GM23248 (cell line): Measurements from ENCODE around the gene LRP1. TPM values are rescaled to one million over a fixed set of nuclear protein-coding genes. Genes with fewer than 3 reads are reported as not detected.

Experiments used
- DNase-seq: peaks from one replicate; pipeline ENCODE4 v3.0.0-alpha.2; 2015
- H2AFZ ChIP-seq: fragments of 200-600 bp; sonication (generic); 2 replicates; pipeline ENCODE4 v1.6.1; 2016; ENCODE audit warnings: antibody characterized with exemption
- H3F3A ChIP-seq: fragments of 200-600 bp; sonication (generic); 2 replicates; pipeline ENCODE4 v1.6.1; 2016; ENCODE audit warnings: mild to moderate bottlenecking, antibody characterized with exemption, mixed run types; ENCODE audit not compliant: insufficient read depth
- H3K27ac ChIP-seq: fragments of 200-600 bp; sonication (generic); 2 replicates; pipeline ENCODE4 v1.5.1; 2016; ENCODE audit warnings: mild to moderate bottlenecking
- H3K27me3 ChIP-seq: fragments of 200-600 bp; sonication (generic); replicated peaks from 2 replicates; pipeline ENCODE4 v1.6.1; 2016; ENCODE audit warnings: mild to moderate bottlenecking; ENCODE audit not compliant: insufficient read depth
- H3K36me3 ChIP-seq: fragments of 200-600 bp; sonication (generic); 2 replicates; pipeline ENCODE4 v1.6.1; 2016; ENCODE audit warnings: low read depth, mild to moderate bottlenecking
- H3K4me1 ChIP-seq: fragments of 200-600 bp; sonication (generic); 2 replicates; pipeline ENCODE4 v1.6.1; 2016; ENCODE audit warnings: mild to moderate bottlenecking; ENCODE audit not compliant: insufficient read depth
- H3K4me2 ChIP-seq: fragments of 200-600 bp; sonication (generic); one replicate; pipeline ENCODE4 v1.6.1; 2016; ENCODE audit warnings: mild to moderate bottlenecking; ENCODE audit not compliant: unreplicated experiment
- H3K4me3 ChIP-seq: fragments of 200-600 bp; sonication (generic); 2 replicates; pipeline ENCODE4 v1.5.1; 2016; ENCODE audit warnings: mild to moderate bottlenecking
- H3K79me2 ChIP-seq: fragments of 200-600 bp; sonication (generic); 2 replicates; pipeline ENCODE4 v1.6.1; 2016; ENCODE audit warnings: mild to moderate bottlenecking; ENCODE audit not compliant: insufficient read depth
- H3K9ac ChIP-seq: fragments of 200-600 bp; sonication (generic); 2 replicates; pipeline ENCODE4 v1.6.1; 2016; ENCODE audit warnings: mild to moderate bottlenecking
- H3K9me2 ChIP-seq: fragments of 200-600 bp; sonication (generic); 2 replicates; pipeline ENCODE4 v1.6.1; 2016; ENCODE audit warnings: mixed run types, mild to moderate bottlenecking, moderate library complexity; ENCODE audit not compliant: insufficient read depth
- H3K9me3 ChIP-seq: fragments of 200-600 bp; sonication (generic); one replicate; pipeline ENCODE4 v1.6.1; 2017; ENCODE audit warnings: low read depth
- H4K20me1 ChIP-seq: fragments of 200-600 bp; sonication (generic); 2 replicates; pipeline ENCODE4 v1.6.0; 2016; ENCODE audit not compliant: insufficient read depth
- EZH2 ChIP-seq: fragments of 200-600 bp; sonication (generic); IDR thresholded peaks from 2 replicates; pipeline ENCODE4 v1.6.1; 2018; ENCODE audit warnings: antibody characterized with exemption, mild to moderate bottlenecking; ENCODE audit not compliant: insufficient read depth, poor library complexity, severe bottlenecking
- EZH2phosphoT487 ChIP-seq: fragments of 200-600 bp; sonication (generic); IDR thresholded peaks from 2 replicates; pipeline ENCODE4 v1.6.1; 2018; ENCODE audit warnings: antibody characterized with exemption, moderate library complexity, mild to moderate bottlenecking, low read depth; ENCODE audit not compliant: insufficient read depth
- WGBS, 2 experiments: methylation state at CpG; one replicate each; pipeline ENCODE4 v1.1.6; 2015 to 2017; ENCODE audit warnings: low lambda C conversion rate in 2 of 2, low coverage in 1 of 2; ENCODE audit errors: missing lambda C conversion rate in 2 of 2; 5-methylcytosine and 5-hydroxymethylcytosine counted together
- in situ Hi-C: fragments of 300-500 bp; cut with MboI; formaldehyde crosslinking; loops from 2 replicates; pipeline ENCODE4 v1.15.0; 2020
- polyA plus RNA-seq: library from polyadenylated mRNA; unstranded; fragments of >200 nt; fragmentation: Nextera tagmentation; extraction: Ambion mirVana; gene quantifications from 2 replicates; pipeline ENCODE4 v1.2.1, GENCODE V29; 2016
- total RNA-seq: library from RNA; depleted of rRNA; stranded (reverse); fragments of >200 nt; shearing (Covaris generic); gene quantifications from 2 replicates; pipeline ENCODE4 v1.2.3, GENCODE V29; 2014

The LRP1 gene
- total and polyA plus RNA-seq, 2 experiments from 2014 or later, result 166 to 257 TPM

DNA sequence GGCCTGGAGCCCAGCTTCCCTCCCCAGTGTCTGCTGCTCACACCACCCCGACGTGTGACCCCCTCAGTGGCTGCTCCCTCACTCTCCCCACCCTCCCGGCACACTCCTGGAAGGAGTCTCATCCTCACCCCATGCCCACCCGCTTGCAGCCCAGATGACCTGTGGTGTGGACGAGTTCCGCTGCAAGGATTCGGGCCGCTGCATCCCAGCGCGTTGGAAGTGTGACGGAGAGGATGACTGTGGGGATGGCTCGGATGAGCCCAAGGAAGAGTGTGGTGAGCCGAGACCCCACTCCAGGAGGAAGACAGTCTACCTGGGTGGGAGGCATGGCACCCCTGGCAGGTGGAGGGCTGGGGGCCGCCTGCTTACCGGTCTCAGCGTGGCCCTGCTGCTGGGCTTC is 73.3 kb downstream of the LRP1 start:
- H2AFZ ChIP-seq, result no peak overlapping the region
- no peak overlapping the region for H3K9ac ChIP-seq
- in situ Hi-C loops, result no loop called here
- DNase-seq, result no peak
- no peaks in the 10 kb centered on the region for H3K9me2 ChIP-seq
- no peak overlapping the region for H3K4me3 ChIP-seq
- no peak for TF ChIP-seq EZH2
- TF ChIP-seq EZH2phosphoT487, result no peak
- H3K36me3 ChIP-seq, result peaks cover 57% of the 10 kb centered on the region
- H3K27ac ChIP-seq, result no peak overlapping the region
- no peaks in the 10 kb centered on the region for H3K9me3 ChIP-seq
- H3K4me2 ChIP-seq, result no peak overlapping the region
- 90 to 97% methylated on average over 14 to 16 of the region's 16 CpGs for WGBS, 2 experiments
- no peaks in the 10 kb centered on the region for H4K20me1 ChIP-seq
- H3K27me3 ChIP-seq, result no peaks in the 10 kb centered on the region
- peaks cover 9% of the 10 kb centered on the region for H3F3A ChIP-seq
- H3K4me1 ChIP-seq, result no peaks in the 10 kb centered on the region
- H3K79me2 ChIP-seq, result peaks cover 19% of the 10 kb centered on the region; the same call in 1 of the 2 replicates

DNA sequence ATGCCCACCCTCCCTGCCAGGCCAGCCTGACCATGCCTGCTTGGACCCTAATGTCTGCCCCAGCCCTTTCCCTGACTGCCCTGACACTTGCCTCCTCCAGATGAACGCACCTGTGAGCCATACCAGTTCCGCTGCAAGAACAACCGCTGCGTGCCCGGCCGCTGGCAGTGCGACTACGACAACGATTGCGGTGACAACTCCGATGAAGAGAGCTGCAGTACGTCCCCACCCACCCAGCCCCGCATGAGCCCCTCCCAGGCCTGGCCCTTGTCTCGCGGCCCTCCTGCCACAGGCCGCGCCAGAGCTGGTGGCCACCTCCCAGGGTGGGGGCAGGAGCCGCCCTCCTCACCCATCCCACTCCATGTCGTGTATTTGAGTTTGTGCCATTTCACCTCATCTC is 74.0 kb downstream of the LRP1 start:
- Histone ChIP-seq H3K27ac (no peak overlapping the region), H3K4me1 (no peaks in the 10 kb centered on the region), H4K20me1 (no peaks in the 10 kb centered on the region), H3K9ac (no peak overlapping the region), H3K27me3 (no peaks in the 10 kb centered on the region), H2AFZ (no peak overlapping the region), H3K4me2 (no peak overlapping the region), H3K36me3 (peaks cover 54% of the 10 kb centered on the region), H3F3A (peaks cover 13% of the 10 kb centered on the region), H3K9me3 (no peaks in the 10 kb centered on the region), H3K79me2 (peaks cover 19% of the 10 kb centered on the region; the same call in 1 of the 2 replicates), H3K9me2 (no peaks in the 10 kb centered on the region), H3K4me3 (no peak overlapping the region)
- WGBS, 2 experiments, result 83 to 85% methylated on average over 12 to 19 of the region's 19 CpGs
- in situ Hi-C loops, result no loop called here
- no peak for DNase-seq
- TF ChIP-seq EZH2phosphoT487, result no peak
- TF ChIP-seq EZH2, result no peak

DNA sequence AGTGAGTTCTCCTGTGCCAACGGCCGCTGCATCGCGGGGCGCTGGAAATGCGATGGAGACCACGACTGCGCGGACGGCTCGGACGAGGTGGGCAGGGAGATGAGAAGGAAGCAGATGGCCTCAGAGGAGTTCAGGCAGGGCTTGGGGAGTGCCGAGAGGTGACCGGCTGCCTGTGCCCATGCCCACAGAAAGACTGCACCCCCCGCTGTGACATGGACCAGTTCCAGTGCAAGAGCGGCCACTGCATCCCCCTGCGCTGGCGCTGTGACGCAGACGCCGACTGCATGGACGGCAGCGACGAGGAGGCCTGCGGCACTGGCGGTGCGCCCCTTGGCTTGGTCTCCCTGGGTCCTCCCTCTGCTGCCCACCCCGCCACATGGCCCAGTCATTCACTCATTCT is 74.9 kb downstream of the LRP1 start:
- peaks cover 22% of the 10 kb centered on the region for H3F3A ChIP-seq
- no peaks in the 10 kb centered on the region for H4K20me1 ChIP-seq
- H3K9ac ChIP-seq, result no peak overlapping the region
- TF ChIP-seq EZH2phosphoT487 (no peak), EZH2 (no peak)
- H3K27ac ChIP-seq, result no peak overlapping the region
- H2AFZ ChIP-seq, result no peak overlapping the region
- H3K9me3 ChIP-seq, result no peaks in the 10 kb centered on the region
- H3K4me2 ChIP-seq, result no peak overlapping the region
- WGBS, 2 experiments, result 93 to 94% methylated on average over 26 to 27 of the region's 28 CpGs
- H3K9me2 ChIP-seq, result no peaks in the 10 kb centered on the region
- H3K4me3 ChIP-seq, result no peak overlapping the region
- peaks cover 55% of the 10 kb centered on the region for H3K36me3 ChIP-seq
- no peaks in the 10 kb centered on the region for H3K27me3 ChIP-seq
- H3K79me2 ChIP-seq, result peaks cover 19% of the 10 kb centered on the region; the same call in 1 of the 2 replicates
- H3K4me1 ChIP-seq, result no peaks in the 10 kb centered on the region
- in situ Hi-C loops, result no loop called here
- DNase-seq, result no peak

DNA sequence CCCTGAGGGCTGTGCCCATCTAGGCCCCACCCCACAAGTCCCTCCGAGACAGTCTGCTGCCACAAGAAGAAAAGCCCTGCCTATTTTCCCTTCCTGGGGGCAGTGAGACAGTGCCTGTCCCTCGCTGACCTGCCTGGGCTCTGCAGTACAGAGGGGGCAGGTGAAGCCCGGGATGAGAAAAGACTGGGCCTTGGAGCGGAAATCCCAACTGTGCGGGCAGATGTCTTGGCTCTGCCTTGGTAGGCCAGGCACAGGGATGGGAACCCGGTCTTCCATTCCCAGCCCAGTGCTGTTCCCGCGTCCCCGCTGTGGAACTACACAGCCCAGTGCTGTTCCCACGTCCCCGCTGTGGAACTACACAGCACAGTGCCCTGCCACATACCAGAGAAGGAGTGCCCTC is 75.5 kb downstream of the LRP1 start:
- H3K9ac ChIP-seq, result no peak overlapping the region
- no peak overlapping the region for H3K27ac ChIP-seq
- no peak for TF ChIP-seq EZH2
- TF ChIP-seq EZH2phosphoT487, result no peak
- no peaks in the 10 kb centered on the region for H4K20me1 ChIP-seq
- WGBS, 2 experiments, result 77 to 83% methylated on average over 11 of the region's 11 CpGs
- no peaks in the 10 kb centered on the region for H3K4me1 ChIP-seq
- no peak overlapping the region for H2AFZ ChIP-seq
- no peaks in the 10 kb centered on the region for H3K9me3 ChIP-seq
- H3K9me2 ChIP-seq, result no peaks in the 10 kb centered on the region
- DNase-seq, result no peak
- H3K4me2 ChIP-seq, result no peak overlapping the region
- in situ Hi-C loops, result no loop called here
- peaks cover 49% of the 10 kb centered on the region for H3K36me3 ChIP-seq
- peaks cover 27% of the 10 kb centered on the region for H3F3A ChIP-seq
- no peak overlapping the region for H3K4me3 ChIP-seq
- peaks cover 14% of the 10 kb centered on the region; the same call in 1 of the 2 replicates for H3K79me2 ChIP-seq
- H3K27me3 ChIP-seq, result no peaks in the 10 kb centered on the region

DNA sequence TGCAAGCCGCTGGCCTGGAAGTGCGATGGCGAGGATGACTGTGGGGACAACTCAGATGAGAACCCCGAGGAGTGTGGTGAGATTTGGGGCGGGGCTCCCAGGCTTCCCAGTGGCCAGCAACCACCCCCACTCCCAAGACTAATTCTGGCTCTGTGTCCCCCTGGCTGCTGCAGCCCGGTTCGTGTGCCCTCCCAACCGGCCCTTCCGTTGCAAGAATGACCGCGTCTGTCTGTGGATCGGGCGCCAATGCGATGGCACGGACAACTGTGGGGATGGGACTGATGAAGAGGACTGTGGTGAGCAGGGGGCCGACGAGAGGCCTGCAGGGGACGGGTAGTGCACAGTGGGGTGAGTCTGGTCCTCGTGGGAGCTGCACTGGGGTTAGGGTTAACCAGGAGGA is 76.2 kb downstream of the LRP1 start:
- in situ Hi-C loops, result no loop called here
- peaks cover 48% of the 10 kb centered on the region for H3K36me3 ChIP-seq
- no peak overlapping the region for H3K4me3 ChIP-seq

More for the DNA sequence above, 76.2 kb downstream of the LRP1 start:
- no peak overlapping the region for H3K9ac ChIP-seq
- no peaks in the 10 kb centered on the region for H4K20me1 ChIP-seq
- no peaks in the 10 kb centered on the region for H3K4me1 ChIP-seq
- DNase-seq, result no peak
- H3F3A ChIP-seq, result peaks cover 33% of the 10 kb centered on the region
- WGBS, 2 experiments, result 80 to 83% methylated on average over 19 of the region's 19 CpGs
- no peak overlapping the region for H3K4me2 ChIP-seq
- 0 out of 2 replicates have a peak, but pooled peaks cover 10% of the 10 kb centered on the region for H3K79me2 ChIP-seq
- H2AFZ ChIP-seq, result no peak overlapping the region
- H3K9me2 ChIP-seq, result no peaks in the 10 kb centered on the region
- no peaks in the 10 kb centered on the region for H3K9me3 ChIP-seq
- no peak overlapping the region for H3K27ac ChIP-seq
- no peak for TF ChIP-seq EZH2
- no peak for TF ChIP-seq EZH2phosphoT487
- no peaks in the 10 kb centered on the region for H3K27me3 ChIP-seq
